Ishikawa (cell line): ENCODE measurements around the gene L3MBTL1.

ENCODE experiments used
- CEBPB ChIP-seq: IDR thresholded peaks from 2 replicates; pipeline ENCODE4 v1.6.1; 2012
- EP300 ChIP-seq: IDR thresholded peaks from 2 replicates; pipeline ENCODE4 v1.6.1; 2012; ENCODE audit warnings: borderline replicate concordance
- MAX ChIP-seq: IDR thresholded peaks from 2 replicates; pipeline ENCODE4 v1.6.1; 2012
- RAD21 ChIP-seq: IDR thresholded peaks from 2 replicates; pipeline ENCODE4 v1.6.1; 2012; ENCODE audit warnings: low read depth
- TAF1 ChIP-seq: IDR thresholded peaks from 2 replicates; pipeline ENCODE4 v1.6.1; 2012; ENCODE audit warnings: low read depth, mild to moderate bottlenecking
- TCF12 ChIP-seq: IDR thresholded peaks from 2 replicates; pipeline ENCODE4 v1.6.1; 2012; ENCODE audit warnings: low read depth
- YY1 ChIP-seq: IDR thresholded peaks from 2 replicates; pipeline ENCODE4 v1.6.1; 2012; ENCODE audit warnings: low read depth

GRCh38 chr20:43533060-43533459 lies 25.6 kb downstream of the L3MBTL1 start:
- TF ChIP-seq RAD21 (no peak), MAX (no peak), EP300 (no peak), TCF12 (no peak), CEBPB (no peak), YY1 (no peak), TAF1 (no peak)
